PC-3 (cell line): ENCODE measurements around the gene EPB41L1. TPM values are rescaled to one million over a fixed set of nuclear protein-coding genes. Genes with fewer than 3 reads are reported as not detected.

Experiments used
- ATAC-seq: fragments of 200-7000 bp; cut with Tn5 transposase; 2 replicates; pipeline ENCODE4 v1.9.1; 2020; ENCODE audit warnings: mild to moderate bottlenecking, moderate library complexity
- Bru-seq: library from RNA; stranded (reverse); fragments of 400-500 nt; gene quantifications from one replicate; lab custom pipeline; 2021; lab: Mats Ljungman, UMichigan
- BruChase-seq, 2 experiments: library from RNA; stranded (reverse); fragments of 400-500 nt; gene quantifications; one replicate each; lab custom pipeline; 2021; lab: Mats Ljungman, UMichigan
- BruUV-seq: library from RNA; stranded (reverse); fragments of 400-500 nt; replicated peaks from 2 replicates; lab custom pipeline; 2021; lab: Mats Ljungman, UMichigan
- CTCF ChIA-PET: fragments of 300-600 bp; sonication (Branson Sonifier 250); formaldehyde crosslinking; loops from one replicate; lab custom pipeline; 2022; ENCODE audit warnings: antibody characterized with exemption; lab: Charles Lee
- POLR2A ChIA-PET: fragments of 300-600 bp; sonication (Branson Sonifier 250); formaldehyde crosslinking; loops from one replicate; lab custom pipeline; 2022; ENCODE audit warnings: antibody characterized with exemption; ENCODE audit not compliant: unreplicated experiment; lab: Charles Lee
- DNase-seq: peaks from one replicate; pipeline ENCODE4 v3.0.0-alpha.2; 2015
- H2AFZ ChIP-seq: fragments of 300-600 bp; sonication (generic); 2 replicates; pipeline ENCODE4 v1.6.0; 2016; ENCODE audit warnings: antibody characterized with exemption, low read length
- H3F3A ChIP-seq: fragments of 300-600 bp; sonication (generic); one replicate; pipeline ENCODE4 v1.6.0; 2017; ENCODE audit warnings: antibody characterized with exemption, low read length, control low read depth, mild to moderate bottlenecking; ENCODE audit not compliant: unreplicated experiment
- H3K27ac ChIP-seq: fragments of 300-600 bp; sonication (generic); 2 replicates; pipeline ENCODE4 v1.5.1; 2016; ENCODE audit warnings: mild to moderate bottlenecking, low read length
- H3K27me3 ChIP-seq: fragments of 300-600 bp; sonication (generic); 2 replicates; pipeline ENCODE4 v1.6.1; 2016; ENCODE audit warnings: low read length, mixed read lengths
- H3K36me3 ChIP-seq: fragments of 300-600 bp; sonication (generic); 2 replicates; pipeline ENCODE4 v1.6.1; 2016; ENCODE audit warnings: low read depth, mixed run types, low read length, mixed read lengths
- H3K4me1 ChIP-seq: fragments of 300-600 bp; sonication (generic); 2 replicates; pipeline ENCODE4 v1.5.1; 2016; ENCODE audit warnings: low read length; ENCODE audit not compliant: insufficient read depth
- H3K4me2 ChIP-seq: fragments of 300-600 bp; sonication (generic); 2 replicates; pipeline ENCODE4 v1.6.0; 2016; ENCODE audit warnings: low read length
- H3K4me3 ChIP-seq: fragments of 300-600 bp; sonication (generic); 2 replicates; pipeline ENCODE4 v1.5.1; 2016; ENCODE audit warnings: mild to moderate bottlenecking, low read length, mixed read lengths
- H3K79me2 ChIP-seq: fragments of 300-600 bp; sonication (generic); 2 replicates; pipeline ENCODE4 v1.6.1; 2017; ENCODE audit warnings: low read length, mixed read lengths
- H3K9ac ChIP-seq: fragments of 300-600 bp; sonication (generic); 2 replicates; pipeline ENCODE4 v1.6.0; 2016; ENCODE audit warnings: mild to moderate bottlenecking, low read length
- H3K9me2 ChIP-seq: fragments of 300-600 bp; sonication (generic); replicated peaks from 2 replicates; pipeline ENCODE4 v1.6.1; 2016; ENCODE audit warnings: mixed run types, low read length, mixed read lengths
- H3K9me3 ChIP-seq: fragments of 300-600 bp; sonication (generic); 2 replicates; pipeline ENCODE4 v1.6.1; 2016; ENCODE audit warnings: low read length, mixed read lengths
- H4K20me1 ChIP-seq: fragments of 300-600 bp; sonication (generic); 2 replicates; pipeline ENCODE4 v1.6.1; 2016; ENCODE audit warnings: low read length, mixed read lengths
- EZH2 ChIP-seq: fragments of 300-600 bp; sonication (generic); IDR thresholded peaks from one replicate; pipeline ENCODE4 v1.6.1; 2017; ENCODE audit warnings: antibody characterized with exemption, mild to moderate bottlenecking, low read length; ENCODE audit not compliant: unreplicated experiment
- EZH2phosphoT487 ChIP-seq: fragments of 300-600 bp; sonication (generic); IDR thresholded peaks from 2 replicates; pipeline ENCODE4 v1.6.1; 2018; ENCODE audit warnings: mild to moderate bottlenecking, antibody characterized with exemption, low read length, borderline replicate concordance
- intact Hi-C: fragments of 100-400 bp; cut with micrococcal nuclease; formaldehyde crosslinking; loops from 2 replicates; pipeline ENCODE4 v1.9.0; 2023
- long read RNA-seq: library from polyadenylated mRNA; unstranded; transcript quantifications from one replicate; pipeline ENCODE4 v2.0.0, GENCODE V29; 2021; ENCODE audit not compliant: unreplicated experiment
- total RNA-seq: library from RNA; depleted of rRNA; stranded (reverse); fragments of >200 nt; gene quantifications from 2 replicates; pipeline ENCODE4 v1.2.3, GENCODE V29; 2014; rRNA removed
- TF ChIP-seq, protein P1 (sequence below): fragments of 300-600 bp; sonication (generic); conservative IDR thresholded peaks from 2 replicates; pipeline ENCODE4 v1.5.1; 2017; ENCODE audit warnings: antibody characterized with exemption, low read depth, mild to moderate bottlenecking, low read length

Gene EPB41L1
- total RNA-seq (48.2 and 53.0 TPM in 2 replicates), Bru-seq, nascent RNA (percentile 75 among the genes with signal in this experiment), BruChase-seq, experiment 1, labeled RNA remaining after a 6-hour chase (percentile 72 among the genes with signal in this experiment), BruChase-seq, experiment 2, labeled RNA remaining after a 2-hour chase (percentile 80 among the genes with signal in this experiment)
- long read RNA-seq, full-length matches to known transcripts: 2 of 89 reads
- long read RNA-seq, partial matches to known transcripts: 27 of 89 reads
- long read RNA-seq, other reads (novel, unspliced or antisense): 60 of 89 reads

DNA sequence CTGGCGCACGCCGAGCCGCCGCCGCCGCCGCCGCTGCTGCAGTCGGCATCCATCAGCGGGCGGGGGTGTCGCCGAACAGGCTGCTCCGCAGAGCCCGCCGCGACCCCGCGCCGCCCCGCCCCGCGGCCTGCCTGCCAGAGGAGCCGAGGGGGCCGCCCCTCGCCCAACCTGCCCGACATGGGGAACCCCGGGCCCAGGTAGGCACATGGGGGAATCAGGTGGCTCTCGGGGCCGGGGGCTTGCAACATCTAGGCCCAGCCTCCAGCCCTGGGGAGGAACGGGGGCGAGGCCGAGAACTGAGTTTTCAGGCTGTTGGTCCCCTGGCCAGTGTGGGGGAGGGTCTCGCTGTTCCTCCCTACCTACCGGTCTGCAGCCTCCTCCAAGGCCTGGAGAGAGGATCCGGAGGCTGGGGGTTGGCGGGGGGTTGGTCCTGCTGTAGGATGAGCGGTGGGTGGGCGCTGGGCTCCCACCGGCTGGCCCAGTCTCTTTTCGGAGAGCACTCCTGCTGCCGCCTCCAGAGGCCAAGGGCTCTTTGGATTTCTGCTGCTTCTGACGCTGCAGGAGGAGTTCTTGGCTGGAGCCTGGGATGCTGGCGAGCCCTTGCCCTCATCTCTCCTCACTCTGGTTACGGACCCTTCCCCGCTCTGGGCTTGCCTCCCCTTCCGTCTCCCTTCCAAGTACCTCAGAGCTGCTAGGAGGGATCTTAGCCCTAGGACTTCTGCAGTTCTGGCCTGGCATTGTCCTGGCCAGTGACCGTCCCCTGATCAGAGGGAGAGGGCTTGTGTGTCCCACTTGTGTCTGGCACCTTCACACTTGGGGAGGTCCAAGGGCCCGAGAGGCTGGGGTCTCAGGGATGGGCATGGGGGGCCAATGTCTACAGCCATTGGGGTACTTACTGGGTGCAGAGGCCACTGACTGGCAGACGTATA lies at the start of gene EPB41L1:
TSS of gene EPB41L1 (plus strand) at position 41 of the 929 bp plus-strand sequence. CDS start 19,038 bp downstream, outside the sequence.
- H3K27ac ChIP-seq: no peak within 1 kb of the TSS
- ChIA-PET CTCF (interaction anchor here (0.7 to 1.8 kb wide), 3 partner anchors 17 to 47 kb away, joined by 3 to 10 read pairs (median 5); no protein-coding TSS in a partner anchor), POLR2A (interaction anchor here (0.7 kb wide), 1 partner anchor 248 kb away, joined by 3 read pairs; no protein-coding TSS in a partner anchor)
- intact Hi-C loops: no loop called here
- H3K4me1 ChIP-seq: peaks cover 17% of the 10 kb centered on the region
- no peaks in the 10 kb centered on the region for H3K27me3 ChIP-seq
- peak; percentile 15 for ATAC-seq
- H3F3A ChIP-seq: no peaks in the 10 kb centered on the region
- H3K79me2 ChIP-seq: peaks cover 13% of the 10 kb centered on the region; the same call in 1 of the 2 replicates
- H3K4me3 ChIP-seq: peak within 1 kb of the TSS; percentile 87
- no peaks in the 10 kb centered on the region for H4K20me1 ChIP-seq
- no peaks in the 10 kb centered on the region for H3K9me2 ChIP-seq
- peak within 1 kb of the TSS; percentile 93 for H2AFZ ChIP-seq
- TF ChIP-seq EZH2 (no peak), EZH2phosphoT487 (no peak)
- TF ChIP-seq, protein P1, sequence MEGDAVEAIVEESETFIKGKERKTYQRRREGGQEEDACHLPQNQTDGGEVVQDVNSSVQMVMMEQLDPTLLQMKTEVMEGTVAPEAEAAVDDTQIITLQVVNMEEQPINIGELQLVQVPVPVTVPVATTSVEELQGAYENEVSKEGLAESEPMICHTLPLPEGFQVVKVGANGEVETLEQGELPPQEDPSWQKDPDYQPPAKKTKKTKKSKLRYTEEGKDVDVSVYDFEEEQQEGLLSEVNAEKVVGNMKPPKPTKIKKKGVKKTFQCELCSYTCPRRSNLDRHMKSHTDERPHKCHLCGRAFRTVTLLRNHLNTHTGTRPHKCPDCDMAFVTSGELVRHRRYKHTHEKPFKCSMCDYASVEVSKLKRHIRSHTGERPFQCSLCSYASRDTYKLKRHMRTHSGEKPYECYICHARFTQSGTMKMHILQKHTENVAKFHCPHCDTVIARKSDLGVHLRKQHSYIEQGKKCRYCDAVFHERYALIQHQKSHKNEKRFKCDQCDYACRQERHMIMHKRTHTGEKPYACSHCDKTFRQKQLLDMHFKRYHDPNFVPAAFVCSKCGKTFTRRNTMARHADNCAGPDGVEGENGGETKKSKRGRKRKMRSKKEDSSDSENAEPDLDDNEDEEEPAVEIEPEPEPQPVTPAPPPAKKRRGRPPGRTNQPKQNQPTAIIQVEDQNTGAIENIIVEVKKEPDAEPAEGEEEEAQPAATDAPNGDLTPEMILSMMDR: no peak
- H3K4me2 ChIP-seq: peak within 1 kb of the TSS; percentile 100
- H3K9ac ChIP-seq: peak within 1 kb of the TSS; percentile 51; the same call in 1 of the 2 replicates
- no peaks in the 10 kb centered on the region for H3K9me3 ChIP-seq
- no peaks in the 10 kb centered on the region for H3K36me3 ChIP-seq
- DNase-seq: peak; percentile 11
- BruUV-seq: TSS peak; percentile 20

DNA sequence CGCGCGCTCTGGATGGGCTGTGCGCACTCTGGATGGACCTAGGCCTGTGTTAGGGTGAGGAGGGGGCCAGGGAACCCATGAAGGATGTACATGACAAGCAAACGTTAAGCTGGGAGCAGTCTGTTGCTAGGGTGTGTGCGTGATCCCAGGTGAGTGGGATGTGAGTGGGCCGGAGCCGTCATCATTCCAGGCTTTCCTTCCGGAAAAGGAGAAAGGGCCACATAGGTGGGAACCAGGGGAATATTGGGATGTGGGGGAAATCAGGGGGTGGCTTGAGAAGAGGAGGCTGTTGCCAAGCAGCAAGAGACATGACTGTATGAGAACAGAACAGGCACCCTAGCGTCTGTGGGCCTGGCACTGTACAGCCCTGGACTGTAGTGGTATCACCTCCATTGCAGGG lies 49.7 kb upstream of the EPB41L1 start:
- no peak overlapping the region for H3K4me2 ChIP-seq
- CTCF ChIA-PET: interaction anchor here (0.6 kb wide), 1 partner anchor 112 kb away, joined by 3 read pairs; no protein-coding TSS in a partner anchor
- H3K27me3 ChIP-seq: no peaks in the 10 kb centered on the region
- H3K9me2 ChIP-seq: no peaks in the 10 kb centered on the region
- H3K36me3 ChIP-seq: no peaks in the 10 kb centered on the region
- ATAC-seq (no peak), DNase-seq (no peak)
- H3K79me2 ChIP-seq: no peaks in the 10 kb centered on the region
- no peak overlapping the region for H3K4me3 ChIP-seq
- intact Hi-C loops: no loop called here
- POLR2A ChIA-PET: no interaction called here
- no peak overlapping the region for H2AFZ ChIP-seq
- H4K20me1 ChIP-seq: no peaks in the 10 kb centered on the region
- TF ChIP-seq EZH2phosphoT487 (no peak), EZH2 (no peak)
- TF ChIP-seq, protein P1: no peak
- BruUV-seq: no TSS peak
- no peak overlapping the region for H3K9ac ChIP-seq
- H3K27ac ChIP-seq: no peak overlapping the region
- H3K4me1 ChIP-seq: peaks cover 10% of the 10 kb centered on the region
- H3K9me3 ChIP-seq: no peaks in the 10 kb centered on the region
- H3F3A ChIP-seq: no peaks in the 10 kb centered on the region
